Measurements from ENCODE around the gene KIF6. TPM values are rescaled to one million over a fixed set of nuclear protein-coding genes. Genes with fewer than 3 reads are reported as not detected.

Gene KIF6
- total and polyA plus RNA-seq, 8 donors, result 0.19 to 1.0 (median 0.44) TPM

DNA sequence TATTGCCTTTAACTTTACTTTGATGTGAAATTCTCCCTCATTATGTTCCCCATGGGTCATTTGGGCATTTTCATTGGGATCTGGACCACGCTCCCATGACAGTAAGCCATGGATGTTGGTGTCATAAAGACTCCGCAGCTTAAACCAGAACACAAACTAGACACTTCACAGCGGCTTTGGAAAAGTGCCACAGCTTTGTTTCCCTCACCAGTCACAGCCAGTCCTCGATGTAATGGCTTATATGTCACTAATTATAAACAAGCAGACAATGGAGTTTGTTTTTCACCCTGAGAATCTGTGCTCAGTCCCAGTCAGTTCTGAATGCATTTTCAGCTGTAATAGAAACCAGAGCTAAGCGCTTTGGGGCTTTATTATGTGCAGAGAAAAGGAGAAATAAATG is 43.8 kb upstream of the KIF6 start:
- intact Hi-C loops (cut with DNase I), result no loop called here
- DNase-seq (no peak), FAIRE-seq (no peak), ATAC-seq (no peak)
- Histone ChIP-seq H3K27ac (no peak overlapping the region), H3K36me3 (no peaks in the 10 kb centered on the region), H3K27me3 (no peaks in the 10 kb centered on the region), H3K4me3 (no peak overlapping the region), H3K4me1 (no peaks in the 10 kb centered on the region), H3K9me3 (no peaks in the 10 kb centered on the region)
- TF ChIP-seq CTCF (IDR thresholded peaks at IDR 0.05), result no peak
- WGBS, 2 donors, result 62 to 73% methylated on average over 5 of the region's 5 CpGs

- no peak overlapping the region for H3K27ac ChIP-seq
- no peaks in the 10 kb centered on the region for H3K9me3 ChIP-seq
- no peaks in the 10 kb centered on the region for H3K4me1 ChIP-seq
- no peaks in the 10 kb centered on the region for H3K36me3 ChIP-seq
- intact Hi-C loops (cut with DNase I), result no loop called here
- no peak for FAIRE-seq
- H3K4me3 ChIP-seq, result no peak overlapping the region
- no peaks in the 10 kb centered on the region for H3K27me3 ChIP-seq
- peak in 2 of 4 donors; percentile 62 to 66 for ATAC-seq
- no peak for DNase-seq
- WGBS, 2 donors, result 43 to 48% methylated on average over 3 of the region's 3 CpGs
- TF ChIP-seq CTCF (IDR thresholded peaks at IDR 0.05), result no peak
Observed at GRCh38 chr6:39765508-39766065, 40.4 kb upstream of the KIF6 start.

- Histone ChIP-seq H3K9me3 (no peaks in the 10 kb centered on the region), H3K27ac (no peak overlapping the region), H3K36me3 (no peaks in the 10 kb centered on the region), H3K27me3 (no peaks in the 10 kb centered on the region), H3K4me3 (no peak overlapping the region), H3K4me1 (no peaks in the 10 kb centered on the region)
- no peak for ATAC-seq
- no peak for TF ChIP-seq CTCF (IDR thresholded peaks at IDR 0.05)
- no peak for FAIRE-seq
- intact Hi-C loops (cut with DNase I), result no loop called here
- 83 to 90% methylated on average over 3 of the region's 3 CpGs for WGBS, 2 donors
- no peak for DNase-seq
Observed at GRCh38 chr6:39760226-39760952, 35.2 kb upstream of the KIF6 start.

- ATAC-seq, result no peak
Observed at GRCh38 chr6:39758905-39759605, 33.8 kb upstream of the KIF6 start.

More at GRCh38 chr6:39758905-39759605, 33.8 kb upstream of the KIF6 start:
- intact Hi-C loops (cut with DNase I), result no loop called here
- no peak for FAIRE-seq
- no peaks in the 10 kb centered on the region for H3K27me3 ChIP-seq
- no peak for DNase-seq
- no peaks in the 10 kb centered on the region for H3K9me3 ChIP-seq
- no peak overlapping the region for H3K27ac ChIP-seq
- no peaks in the 10 kb centered on the region for H3K36me3 ChIP-seq
- 92 to 96% methylated on average over 2 of the region's 2 CpGs for WGBS, 2 donors
- no peak for TF ChIP-seq CTCF (IDR thresholded peaks at IDR 0.05)
- no peak overlapping the region for H3K4me3 ChIP-seq
- H3K4me1 ChIP-seq, result no peaks in the 10 kb centered on the region
